BE2C (cell line): ENCODE measurements around the gene FYN.

ENCODE experiments used
- DNase-seq: peaks from one replicate; pipeline ENCODE4 v3.0.0-alpha.2; 2020
- H3K27me3 ChIP-seq: fragments of 250-450 bp; sonication (Bioruptor Pico); 2 replicates; pipeline ENCODE4 v1.5.1; 2020; ENCODE audit warnings: mild to moderate bottlenecking
- H3K36me3 ChIP-seq: fragments of 250-450 bp; sonication (Bioruptor Pico); 2 replicates; pipeline ENCODE4 v1.5.1; 2020; ENCODE audit warnings: mild to moderate bottlenecking
- H3K4me1 ChIP-seq: fragments of 250-450 bp; sonication (Bioruptor Pico); 2 replicates; pipeline ENCODE4 v1.5.1; 2020
- H3K4me3 ChIP-seq: 2 replicates; pipeline ENCODE4 v1.5.1; 2011; ENCODE audit warnings: low read depth, low read length
- H3K9me3 ChIP-seq: fragments of 250-450 bp; sonication (Bioruptor Pico); 2 replicates; pipeline ENCODE4 v1.5.1; 2020
- CTCF ChIP-seq: IDR thresholded peaks from 2 replicates; pipeline ENCODE4 v1.5.1; 2012; ENCODE audit warnings: mild to moderate bottlenecking, low read depth, low read length

Gene FYN

GRCh38 chr6:111802015-111802414 is 71.2 kb downstream of the FYN start:
- H3K36me3 ChIP-seq: peaks cover 3% of the 10 kb centered on the region; the same call in 1 of the 2 replicates
- peaks cover 14% of the 10 kb centered on the region for H3K4me1 ChIP-seq
- H3K4me3 ChIP-seq: no peak overlapping the region
- no peaks in the 10 kb centered on the region for H3K27me3 ChIP-seq
- no peak for TF ChIP-seq CTCF
- no peaks in the 10 kb centered on the region for H3K9me3 ChIP-seq
- no peak for DNase-seq

GRCh38 chr6:111800821-111801220 is 72.4 kb downstream of the FYN start:
- H3K9me3 ChIP-seq: no peaks in the 10 kb centered on the region
- H3K36me3 ChIP-seq: peaks cover 3% of the 10 kb centered on the region; the same call in 1 of the 2 replicates
- no peaks in the 10 kb centered on the region for H3K27me3 ChIP-seq
- no peak for DNase-seq
- H3K4me3 ChIP-seq: no peak overlapping the region
- peaks cover 6% of the 10 kb centered on the region for H3K4me1 ChIP-seq
- TF ChIP-seq CTCF: no peak

GRCh38 chr6:111800259-111800765 is 72.9 kb downstream of the FYN start:
- no peak for TF ChIP-seq CTCF
- Histone ChIP-seq H3K27me3 (no peaks in the 10 kb centered on the region), H3K9me3 (no peaks in the 10 kb centered on the region), H3K4me1 (peaks cover 2% of the 10 kb centered on the region), H3K4me3 (no peak overlapping the region), H3K36me3 (peaks cover 3% of the 10 kb centered on the region; the same call in 1 of the 2 replicates)
- DNase-seq: no peak

- H3K4me3 ChIP-seq: no peak overlapping the region
- no peak for DNase-seq
- H3K27me3 ChIP-seq: no peaks in the 10 kb centered on the region
- peak; percentile 42 for TF ChIP-seq CTCF
- peaks cover 7% of the 10 kb centered on the region for H3K4me1 ChIP-seq
- H3K9me3 ChIP-seq: no peaks in the 10 kb centered on the region
- peaks cover 3% of the 10 kb centered on the region; the same call in 1 of the 2 replicates for H3K36me3 ChIP-seq
These were observed 73.5 kb downstream of the FYN start for GRCh38 chr6:111799576-111800258.

GRCh38 chr6:111798281-111798725 is 74.9 kb downstream of the FYN start:
- no peaks in the 10 kb centered on the region for H3K9me3 ChIP-seq
- H3K4me3 ChIP-seq: no peak overlapping the region
- peaks cover 20% of the 10 kb centered on the region for H3K4me1 ChIP-seq
- H3K27me3 ChIP-seq: no peaks in the 10 kb centered on the region
- H3K36me3 ChIP-seq: peaks cover 3% of the 10 kb centered on the region; the same call in 1 of the 2 replicates
- no peak for DNase-seq
- TF ChIP-seq CTCF: no peak

- TF ChIP-seq CTCF: no peak
- Histone ChIP-seq H3K4me3 (no peak overlapping the region), H3K4me1 (peaks cover 33% of the 10 kb centered on the region), H3K36me3 (peaks cover 3% of the 10 kb centered on the region; the same call in 1 of the 2 replicates), H3K27me3 (no peaks in the 10 kb centered on the region), H3K9me3 (no peaks in the 10 kb centered on the region)
- no peak for DNase-seq
These were observed 76.8 kb downstream of the FYN start for GRCh38 chr6:111796310-111796918.
